Measurements from ENCODE around the gene CPLX3.

- no peak for TF ChIP-seq CTCF (IDR thresholded peaks at IDR 0.05; ENCODE audit: borderline replicate concordance, extremely low read depth, low read length, poor library complexity, severe bottlenecking)
- TF ChIP-seq EZH2 (IDR thresholded peaks at IDR 0.05; ENCODE audit: borderline replicate concordance, low read depth, low read length, severe bottlenecking), result no peak
Measured at GRCh38 chr15:74867466-74868038, 41.1 kb downstream of the CPLX3 start.

Data from DND-41 (cell line).